HFFc6 (cell line): ENCODE data around the gene GPAT3. TPM values are rescaled to one million over a fixed set of nuclear protein-coding genes. Genes with fewer than 3 reads are reported as not detected.

Source experiments
- DNase-seq: peaks from one replicate; pipeline ENCODE4 v3.0.0-alpha.2; 2018
- H3K27ac Mint-ChIP-seq: 2 replicates; pipeline ENCODE4 v1.8.0; 2020; ENCODE audit warnings: mild to moderate bottlenecking, mixed read lengths
- H3K27me3 Mint-ChIP-seq: 2 replicates; pipeline ENCODE4 v1.8.0; 2021; ENCODE audit warnings: mild to moderate bottlenecking, moderate library complexity, mixed read lengths; ENCODE audit not compliant: insufficient read depth
- H3K36me3 Mint-ChIP-seq: 2 replicates; pipeline ENCODE4 v1.8.0; 2021; ENCODE audit warnings: low read depth, mixed read lengths
- H3K4me1 Mint-ChIP-seq: 2 replicates; pipeline ENCODE4 v1.8.0; 2020; ENCODE audit warnings: low read depth, mixed read lengths
- H3K4me3 Mint-ChIP-seq: 2 replicates; pipeline ENCODE4 v1.8.0; 2020; ENCODE audit warnings: mild to moderate bottlenecking, moderate library complexity, mixed read lengths
- H3K9me3 Mint-ChIP-seq: 2 replicates; pipeline ENCODE4 v1.8.0; 2020; ENCODE audit warnings: mild to moderate bottlenecking, mixed read lengths
- total RNA-seq, 6 experiments: library from RNA; stranded (reverse); fragmentation: NEBNext Ultra II Directional; extraction: Animal tissue kit (Norgen Biotek cat#: 25700); gene quantifications; 2 replicates in 1 of 6; 3 replicates in 5 of 6; pipeline ENCODE4 v1.2.3, GENCODE V29; 2021
- TF ChIP-seq, protein P1 (sequence below): fragments of 200-600 bp; sonication (generic); IDR thresholded peaks from 2 replicates; pipeline ENCODE4 v1.5.0; 2021; ENCODE audit warnings: antibody characterized with exemption, mild to moderate bottlenecking

The GPAT3 gene
- total RNA-seq, 6 experiments from 2014 or later, result 0.51 to 1.8 (median 0.79) TPM

DNA sequence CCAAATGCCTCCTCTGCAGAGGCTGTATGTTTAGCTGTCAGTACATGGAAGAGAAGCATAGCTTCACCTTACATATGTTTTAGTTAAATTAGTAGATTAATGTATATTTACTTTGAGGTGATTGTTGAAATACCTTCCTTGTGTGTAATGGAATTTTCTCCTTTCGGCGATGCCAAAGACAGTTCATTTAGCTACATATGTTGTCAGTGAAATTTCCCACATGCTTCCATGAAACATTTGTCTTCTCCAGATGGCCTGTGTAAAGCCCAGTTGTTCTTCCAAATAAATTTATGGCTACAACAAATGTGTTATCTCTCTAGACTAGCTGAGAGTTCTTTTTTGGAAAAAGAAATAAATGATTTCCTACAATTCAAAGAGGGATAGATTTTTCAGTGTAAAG is 95.2 kb downstream of the GPAT3 start:
- no peaks in the 10 kb centered on the region; the same call in 1 of the 2 replicates for H3K9me3 Mint-ChIP-seq
- H3K27me3 Mint-ChIP-seq, result peaks cover 5% of the 10 kb centered on the region
- no peak overlapping the region for H3K4me3 Mint-ChIP-seq
- H3K36me3 Mint-ChIP-seq, result peaks cover 4% of the 10 kb centered on the region; the same call in 1 of the 2 replicates
- TF ChIP-seq, protein P1, sequence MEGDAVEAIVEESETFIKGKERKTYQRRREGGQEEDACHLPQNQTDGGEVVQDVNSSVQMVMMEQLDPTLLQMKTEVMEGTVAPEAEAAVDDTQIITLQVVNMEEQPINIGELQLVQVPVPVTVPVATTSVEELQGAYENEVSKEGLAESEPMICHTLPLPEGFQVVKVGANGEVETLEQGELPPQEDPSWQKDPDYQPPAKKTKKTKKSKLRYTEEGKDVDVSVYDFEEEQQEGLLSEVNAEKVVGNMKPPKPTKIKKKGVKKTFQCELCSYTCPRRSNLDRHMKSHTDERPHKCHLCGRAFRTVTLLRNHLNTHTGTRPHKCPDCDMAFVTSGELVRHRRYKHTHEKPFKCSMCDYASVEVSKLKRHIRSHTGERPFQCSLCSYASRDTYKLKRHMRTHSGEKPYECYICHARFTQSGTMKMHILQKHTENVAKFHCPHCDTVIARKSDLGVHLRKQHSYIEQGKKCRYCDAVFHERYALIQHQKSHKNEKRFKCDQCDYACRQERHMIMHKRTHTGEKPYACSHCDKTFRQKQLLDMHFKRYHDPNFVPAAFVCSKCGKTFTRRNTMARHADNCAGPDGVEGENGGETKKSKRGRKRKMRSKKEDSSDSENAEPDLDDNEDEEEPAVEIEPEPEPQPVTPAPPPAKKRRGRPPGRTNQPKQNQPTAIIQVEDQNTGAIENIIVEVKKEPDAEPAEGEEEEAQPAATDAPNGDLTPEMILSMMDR, result no peak
- H3K27ac Mint-ChIP-seq, result no peak overlapping the region
- H3K4me1 Mint-ChIP-seq, result peaks cover 22% of the 10 kb centered on the region
- DNase-seq, result no peak

DNA sequence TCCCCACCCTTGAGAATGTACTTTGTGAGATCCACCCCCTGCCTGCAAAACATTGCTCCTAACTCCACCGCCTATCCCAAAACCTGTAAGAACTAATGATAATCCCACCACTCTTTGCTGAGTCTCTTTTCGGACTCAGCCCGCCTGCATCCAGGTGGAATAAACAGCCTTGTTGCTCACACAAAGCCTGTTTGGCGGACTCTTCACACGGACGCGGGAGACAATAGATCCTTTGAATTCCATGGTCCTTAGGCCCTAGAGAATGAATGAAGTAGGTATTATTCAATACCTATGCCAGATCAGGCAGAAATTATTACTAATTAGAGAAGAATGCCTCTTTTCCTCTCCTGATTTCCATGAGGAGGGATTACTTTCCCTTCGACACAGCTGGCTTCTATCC is 101.0 kb downstream of the GPAT3 start:
- no peaks in the 10 kb centered on the region for H3K9me3 Mint-ChIP-seq
- peaks cover 6% of the 10 kb centered on the region for H3K27me3 Mint-ChIP-seq
- no peaks in the 10 kb centered on the region for H3K36me3 Mint-ChIP-seq
- TF ChIP-seq, protein P1, result no peak
- H3K4me3 Mint-ChIP-seq, result no peak overlapping the region
- H3K27ac Mint-ChIP-seq, result no peak overlapping the region
- H3K4me1 Mint-ChIP-seq, result no peaks in the 10 kb centered on the region
- DNase-seq, result no peak

GRCh38 chr4:83639849-83640493 is 104.1 kb downstream of the GPAT3 start:
- Mint-ChIP-seq H3K9me3 (no peaks in the 10 kb centered on the region), H3K27ac (no peak overlapping the region), H3K4me3 (no peak overlapping the region), H3K36me3 (no peaks in the 10 kb centered on the region), H3K4me1 (peaks cover 5% of the 10 kb centered on the region), H3K27me3 (peaks cover 10% of the 10 kb centered on the region)
- peak; percentile 68 for DNase-seq
- TF ChIP-seq, protein P1, result peak; percentile 93

DNA sequence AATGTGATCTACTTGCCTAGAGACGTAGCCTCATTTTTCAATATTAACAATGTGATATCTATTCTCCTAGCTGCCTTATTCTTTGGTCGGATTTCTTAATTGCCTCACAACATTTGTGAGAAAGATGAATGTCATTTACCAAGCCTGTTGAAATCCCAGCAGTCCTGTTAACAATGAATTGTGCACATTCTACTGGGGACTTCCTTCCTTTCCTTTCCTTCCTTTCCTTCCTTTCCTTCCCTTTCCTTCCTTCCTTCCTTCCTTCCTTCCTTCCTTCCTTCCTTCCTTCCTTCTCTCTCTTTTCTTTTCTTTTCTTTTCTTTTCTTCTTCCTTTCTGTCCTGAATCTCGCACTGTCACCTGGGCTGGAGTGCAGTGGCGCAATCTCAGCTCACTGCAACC is 107.1 kb downstream of the GPAT3 start:
- H3K36me3 Mint-ChIP-seq, result no peaks in the 10 kb centered on the region
- TF ChIP-seq, protein P1, result no peak
- peaks cover 8% of the 10 kb centered on the region for H3K27me3 Mint-ChIP-seq

GRCh38 chr4:83644677-83645659 is 109.1 kb downstream of the GPAT3 start:
- H3K4me1 Mint-ChIP-seq, result peaks cover 23% of the 10 kb centered on the region
- TF ChIP-seq, protein P1, result peak; percentile 98
- no peaks in the 10 kb centered on the region for H3K9me3 Mint-ChIP-seq
- H3K36me3 Mint-ChIP-seq, result no peaks in the 10 kb centered on the region
- H3K27ac Mint-ChIP-seq, result no peak overlapping the region
- DNase-seq, result peak; percentile 38
- no peak overlapping the region; the same call in 1 of the 2 replicates for H3K4me3 Mint-ChIP-seq
- peaks cover 8% of the 10 kb centered on the region for H3K27me3 Mint-ChIP-seq

More for the DNA sequence above, 107.1 kb downstream of the GPAT3 start:
- H3K4me3 Mint-ChIP-seq, result no peak overlapping the region
- no peak for DNase-seq
- H3K9me3 Mint-ChIP-seq, result no peaks in the 10 kb centered on the region
- peaks cover 23% of the 10 kb centered on the region for H3K4me1 Mint-ChIP-seq
- H3K27ac Mint-ChIP-seq, result no peak overlapping the region
